RKO (cell line): ENCODE results near the gene ZNF322.
A peak's percentile ranks its signal among the peaks of the same experiment; 100 is the strongest.
"Not testable (repeated sequence)": the region's sequence is repeated elsewhere in the genome, so short reads cannot be mapped to it uniquely, and the experiment has no call there.

ENCODE experiments used
- DNase-seq: peaks from one replicate; pipeline ENCODE4 v3.0.0-alpha.2; 2016; ENCODE audit warnings: low spot score

The ZNF322 gene, protein sequence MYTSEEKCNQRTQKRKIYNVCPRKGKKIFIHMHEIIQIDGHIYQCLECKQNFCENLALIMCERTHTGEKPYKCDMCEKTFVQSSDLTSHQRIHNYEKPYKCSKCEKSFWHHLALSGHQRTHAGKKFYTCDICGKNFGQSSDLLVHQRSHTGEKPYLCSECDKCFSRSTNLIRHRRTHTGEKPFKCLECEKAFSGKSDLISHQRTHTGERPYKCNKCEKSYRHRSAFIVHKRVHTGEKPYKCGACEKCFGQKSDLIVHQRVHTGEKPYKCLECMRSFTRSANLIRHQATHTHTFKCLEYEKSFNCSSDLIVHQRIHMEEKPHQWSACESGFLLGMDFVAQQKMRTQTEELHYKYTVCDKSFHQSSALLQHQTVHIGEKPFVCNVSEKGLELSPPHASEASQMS

GRCh38 chr6:26659042-26659999 is at the start of gene ZNF322:
ZNF322 (minus strand) TSS chr6:26659746; CDS start chr6:26638553, 21,193 bp downstream.
- DNase-seq: peak; percentile 94

DNA sequence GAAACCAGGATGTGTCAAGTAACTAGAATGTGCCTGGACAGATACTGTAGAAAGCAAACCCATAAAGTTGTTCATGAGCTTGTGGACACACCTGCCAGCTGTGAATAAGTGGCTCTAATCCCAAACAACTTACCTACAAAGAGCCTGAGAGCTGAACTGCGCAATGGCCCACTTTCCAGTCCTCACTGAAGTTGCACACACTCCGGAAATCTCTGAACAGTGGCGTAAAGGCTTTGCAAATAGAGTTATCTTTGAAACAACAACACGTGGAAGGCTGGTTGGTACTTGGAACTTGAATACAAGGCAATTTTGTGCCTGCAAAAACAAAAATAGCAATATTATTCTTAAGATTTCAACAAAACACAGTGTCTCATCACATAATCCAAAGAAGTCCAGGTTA is 46.2 kb upstream of the ZNF322 start:
- not testable (repeated sequence) for DNase-seq

DNA sequence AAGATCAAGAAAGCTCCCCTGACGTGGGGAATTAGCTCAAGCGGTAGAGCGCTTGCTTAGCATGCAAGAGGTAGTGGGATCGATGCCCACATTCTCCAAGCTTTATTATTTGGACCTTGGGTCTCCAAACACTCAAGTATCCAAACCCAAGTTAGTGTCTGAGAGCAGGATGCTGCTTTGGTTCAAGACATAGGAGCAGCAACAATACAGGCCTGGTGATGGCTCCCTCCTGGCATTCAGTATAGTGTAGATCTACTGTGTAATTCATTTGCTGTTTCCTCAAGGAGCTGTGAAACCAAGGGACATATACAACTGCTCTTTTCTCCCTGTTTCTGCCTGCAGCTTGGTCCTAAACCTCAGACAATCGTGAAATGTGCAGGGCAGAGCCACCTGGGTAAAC is 45.8 kb upstream of the ZNF322 start:
- not testable (repeated sequence) for DNase-seq

DNA sequence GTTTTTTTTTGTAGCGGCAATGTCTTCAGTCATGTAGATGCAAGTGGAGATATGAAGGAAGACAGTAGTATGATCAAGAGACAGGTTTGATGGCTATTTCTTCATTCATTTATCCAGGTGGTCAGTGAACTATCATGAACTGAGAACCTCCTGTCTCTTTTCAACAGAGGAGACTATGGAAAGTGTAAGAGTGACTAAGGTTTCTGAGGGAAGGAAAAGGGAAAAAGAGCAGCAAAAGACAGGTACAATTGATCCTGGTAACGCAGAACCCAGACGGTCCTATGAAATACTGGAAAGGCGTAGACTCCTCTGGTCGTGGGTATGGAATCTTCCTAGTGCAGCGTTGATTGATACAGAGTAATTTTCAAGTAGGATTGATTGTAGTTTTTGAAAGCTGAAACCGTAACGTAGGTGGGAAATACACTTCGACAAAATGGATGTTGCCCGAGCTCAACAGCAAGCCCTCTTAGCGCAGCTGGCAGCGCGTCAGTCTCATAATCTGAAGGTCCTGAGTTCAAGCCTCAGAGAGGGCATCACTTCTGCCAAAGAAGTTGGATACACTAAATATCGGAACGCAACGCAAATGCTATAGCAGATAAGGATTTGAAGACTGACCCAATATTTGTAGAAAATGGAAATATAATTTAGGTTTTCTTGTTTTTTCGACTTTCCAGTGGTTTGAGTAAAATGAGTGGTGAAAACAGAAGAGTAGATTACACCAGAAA is 41.6 kb upstream of the ZNF322 start:
- DNase-seq: not testable (repeated sequence)

- DNase-seq: not testable (repeated sequence)
Observed at GRCh38 chr6:26697496-26697895, 38.0 kb upstream of the ZNF322 start.

- DNase-seq: not testable (repeated sequence)
Observed at GRCh38 chr6:26689324-26689947, 29.9 kb upstream of the ZNF322 start.

DNA sequence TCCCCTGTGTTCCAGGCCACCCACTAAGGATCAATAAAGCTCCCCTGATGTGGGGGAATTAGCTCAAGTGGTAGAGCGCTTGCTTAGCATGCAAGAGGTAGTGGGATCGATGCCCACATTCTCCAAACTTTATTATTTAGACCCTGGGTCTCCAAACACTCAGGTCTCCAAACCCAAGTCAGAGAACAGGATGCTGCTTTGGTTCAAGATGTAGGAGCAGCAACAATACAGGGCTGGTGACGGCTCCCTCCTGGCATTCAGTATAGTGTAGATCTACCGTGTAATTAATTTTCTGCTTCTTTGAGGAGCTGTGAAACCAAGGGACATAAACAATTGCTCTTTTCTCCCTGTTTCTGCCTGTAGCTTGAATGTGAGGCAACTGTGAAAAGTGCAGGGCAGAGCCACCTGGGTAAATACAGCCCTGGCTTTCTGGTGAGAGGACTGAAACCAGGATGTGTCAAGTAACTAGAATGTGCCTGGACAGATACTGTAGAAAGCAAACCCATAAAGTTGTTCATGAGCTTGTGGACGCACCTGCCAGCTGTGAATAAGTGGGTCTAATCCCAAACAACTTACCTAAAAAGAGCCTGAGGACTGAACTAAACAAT is 23.0 kb upstream of the ZNF322 start:
- not testable (repeated sequence) for DNase-seq

DNA sequence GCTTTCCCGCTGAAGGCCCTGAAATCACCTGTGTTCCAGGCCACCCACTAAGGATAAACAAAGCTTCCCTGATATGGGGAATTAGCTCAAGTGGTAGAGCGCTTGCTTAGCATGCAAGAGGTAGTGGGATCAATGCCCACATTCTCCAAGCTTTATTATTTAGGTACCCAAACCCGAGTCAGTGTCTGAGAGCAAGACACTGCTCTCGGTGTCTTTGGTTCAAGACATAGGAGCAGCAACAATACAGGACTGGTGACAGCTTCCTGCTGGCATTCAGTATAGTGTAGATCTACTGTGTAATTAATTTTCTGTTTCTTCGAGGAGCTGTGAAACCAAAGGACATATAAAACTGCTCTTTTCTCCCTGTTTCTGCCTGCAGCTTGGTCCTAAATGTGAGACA is 13.7 kb upstream of the ZNF322 start:
- not testable (repeated sequence) for DNase-seq

DNA sequence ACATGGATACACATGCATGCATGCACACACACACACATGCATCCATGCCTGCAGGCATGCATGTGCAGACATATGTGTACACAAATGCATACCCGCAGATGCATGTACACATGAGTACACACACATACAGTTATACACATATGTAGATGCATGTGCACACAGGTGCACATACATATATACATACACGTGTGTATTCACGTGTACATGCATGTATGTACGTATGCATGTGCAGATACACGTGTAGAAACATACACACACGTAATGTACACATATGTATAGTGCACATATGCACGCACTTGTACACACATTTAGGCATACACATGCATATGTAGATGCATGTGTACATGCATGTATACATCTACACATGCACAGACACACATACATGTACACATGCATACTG is 11.0 kb upstream of the ZNF322 start:
- DNase-seq: not testable (repeated sequence)

DNA sequence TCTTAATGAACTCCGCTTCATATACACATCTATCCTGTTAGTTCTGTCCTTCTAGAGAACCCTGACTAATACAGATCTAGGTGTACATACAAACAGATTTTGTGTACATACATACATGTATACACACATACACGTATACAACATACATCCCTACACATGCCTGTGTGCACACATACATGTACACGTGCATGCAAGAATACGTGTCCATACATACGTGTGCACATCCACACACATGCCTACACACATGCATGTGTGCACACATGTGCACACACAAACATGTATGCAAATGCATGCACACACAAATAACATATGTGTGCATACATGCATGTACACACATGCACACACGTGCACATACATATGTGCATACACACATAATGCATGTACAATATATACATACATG is 10.5 kb upstream of the ZNF322 start:
- not testable (repeated sequence) for DNase-seq

DNA sequence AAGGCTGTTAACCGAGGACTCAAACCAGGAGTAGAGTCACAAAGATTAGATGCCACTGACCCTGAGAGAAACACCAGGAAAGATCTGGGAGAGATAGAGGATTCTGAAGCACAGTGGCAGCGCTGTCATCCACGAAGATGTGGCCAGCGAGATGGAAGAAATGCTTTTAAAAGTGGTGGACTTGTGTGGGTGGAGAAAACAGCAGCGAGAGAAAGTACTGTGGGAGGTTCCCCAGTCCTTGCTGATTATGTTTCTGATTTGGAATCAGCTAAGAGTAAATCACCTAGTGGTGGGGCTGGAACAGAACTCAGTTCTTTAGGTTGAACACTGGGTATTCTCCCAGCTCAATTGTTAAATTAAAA is 435 bp upstream of the ZNF322 start:
- DNase-seq: peak; percentile 61

GRCh38 chr6:26657256-26657655 is 2.3 kb downstream of the ZNF322 start:
- DNase-seq: no peak

- no peak for DNase-seq
Observed at GRCh38 chr6:26653007-26653406, 6.5 kb downstream of the ZNF322 start.

- no peak for DNase-seq
Observed at GRCh38 chr6:26651133-26651781, 8.3 kb downstream of the ZNF322 start.

- no peak for DNase-seq
Observed at GRCh38 chr6:26646074-26646473, 13.5 kb downstream of the ZNF322 start.

DNA sequence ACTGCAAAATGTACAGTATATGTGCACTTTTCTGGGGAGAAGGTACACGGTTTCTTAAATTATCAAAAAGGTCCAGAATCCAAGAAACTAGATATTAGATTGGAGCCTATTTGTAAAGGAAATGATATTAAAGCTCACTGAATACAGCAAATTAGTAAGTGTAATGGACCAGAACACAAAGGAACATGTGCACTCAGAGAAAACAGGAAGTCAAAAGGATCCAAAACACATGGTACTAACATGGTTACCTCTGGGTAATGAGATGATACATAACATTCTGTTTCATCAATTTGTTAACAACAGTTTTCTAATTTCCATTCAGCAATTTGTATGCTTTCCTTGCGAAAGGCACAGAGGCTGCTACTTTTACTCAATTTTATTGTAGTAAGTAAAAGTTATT is 18.7 kb downstream of the ZNF322 start:
- DNase-seq: no peak

DNA sequence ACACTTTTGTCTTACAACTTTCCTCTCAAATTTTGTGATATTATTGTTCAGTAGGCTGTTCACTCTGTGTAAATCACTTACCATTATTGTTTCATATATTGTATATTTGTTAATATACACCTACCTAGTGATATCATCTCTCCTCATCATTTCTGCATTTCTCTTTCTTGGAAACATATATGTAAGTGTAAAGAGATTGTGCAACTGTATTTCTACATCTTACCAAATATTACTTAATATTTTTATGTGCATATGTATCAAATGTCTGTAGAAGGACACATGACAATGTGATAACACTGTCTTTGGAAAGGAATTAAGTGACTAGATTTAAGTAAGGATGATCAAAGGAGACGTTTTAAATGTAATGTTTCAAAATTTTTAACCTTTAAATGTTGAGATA is 30.2 kb downstream of the ZNF322 start:
- DNase-seq: no peak

GRCh38 chr6:26627843-26628242 is 31.7 kb downstream of the ZNF322 start:
- DNase-seq: no peak

GRCh38 chr6:26624557-26624956 is 35.0 kb downstream of the ZNF322 start:
- DNase-seq: no peak

DNA sequence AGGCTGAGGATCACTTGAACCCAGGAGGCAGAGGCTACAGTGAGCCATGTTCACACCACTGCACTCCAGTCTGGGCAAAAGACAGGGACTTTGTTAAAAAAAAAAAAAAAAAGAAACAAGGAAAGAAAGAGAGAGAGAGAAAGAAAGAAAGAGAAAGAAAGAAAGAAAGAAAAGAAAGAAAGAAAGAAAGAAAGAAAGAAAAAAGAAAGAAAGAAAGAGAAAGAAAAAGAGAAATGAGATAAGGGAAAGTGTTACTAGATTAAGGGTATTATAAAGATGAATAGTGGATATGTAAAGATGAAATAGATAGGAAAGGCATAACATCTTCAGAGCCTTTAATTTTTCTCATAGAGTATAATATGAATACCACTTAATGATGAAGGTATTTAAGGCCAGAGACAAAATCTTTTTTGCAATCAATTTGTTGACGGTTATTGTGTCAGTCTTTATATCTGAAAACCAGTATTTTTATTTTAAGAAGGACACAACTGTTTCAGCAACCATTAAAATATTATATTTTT is 36.1 kb downstream of the ZNF322 start:
- no peak for DNase-seq
